ENCODE results near the gene NAPA. TPM values are rescaled to one million over a fixed set of nuclear protein-coding genes. Genes with fewer than 3 reads are reported as not detected.

Gene NAPA
- total RNA-seq, 1 experiment from 2014 or later = 61.3 TPM

- CTCF ChIA-PET = interaction anchor here (0.7 to 4.4 kb wide), 4 partner anchors 34 to 217 kb away, joined by 3 to 94 read pairs (median 11); partner anchors contain the start of gene NAPA
- Mint-ChIP-seq H3K27ac (no peak overlapping the region), H3K27me3 (ENCODE audit: low read depth) (peaks cover 9% of the 10 kb centered on the region), H3K36me3 (no peaks in the 10 kb centered on the region), H3K9me3 (no peaks in the 10 kb centered on the region), H3K4me3 (no peak overlapping the region), H3K4me1 (peaks cover 20% of the 10 kb centered on the region)
- DNase-seq (ENCODE audit: low spot score) = no peak
- TF ChIP-seq NFYB (CRISPR knock-in tag; conservative IDR thresholded peaks at IDR 0.05; ENCODE audit: low read depth) (no peak), FOXP1 (CRISPR knock-in tag; IDR thresholded peaks at IDR 0.05; ENCODE audit: borderline replicate concordance) (no peak), JUN (CRISPR knock-in tag; IDR thresholded peaks at IDR 0.05) (no peak), ZNF317 (CRISPR knock-in tag; IDR thresholded peaks at IDR 0.05; ENCODE audit: borderline replicate concordance, low read depth) (no peak), ATF3 (CRISPR knock-in tag; conservative IDR thresholded peaks at IDR 0.05) (no peak), ARID4B (CRISPR knock-in tag; IDR thresholded peaks at IDR 0.05; ENCODE audit: borderline replicate concordance) (no peak), NFATC4 (CRISPR knock-in tag; IDR thresholded peaks at IDR 0.05) (no peak), SMAD3 (CRISPR knock-in tag; IDR thresholded peaks at IDR 0.05; ENCODE audit: borderline replicate concordance) (no peak), NR2C2 (CRISPR knock-in tag; IDR thresholded peaks at IDR 0.05) (no peak), CREB1 (CRISPR knock-in tag; IDR thresholded peaks at IDR 0.05) (no peak)
- TF ChIP-seq, protein P1, sequence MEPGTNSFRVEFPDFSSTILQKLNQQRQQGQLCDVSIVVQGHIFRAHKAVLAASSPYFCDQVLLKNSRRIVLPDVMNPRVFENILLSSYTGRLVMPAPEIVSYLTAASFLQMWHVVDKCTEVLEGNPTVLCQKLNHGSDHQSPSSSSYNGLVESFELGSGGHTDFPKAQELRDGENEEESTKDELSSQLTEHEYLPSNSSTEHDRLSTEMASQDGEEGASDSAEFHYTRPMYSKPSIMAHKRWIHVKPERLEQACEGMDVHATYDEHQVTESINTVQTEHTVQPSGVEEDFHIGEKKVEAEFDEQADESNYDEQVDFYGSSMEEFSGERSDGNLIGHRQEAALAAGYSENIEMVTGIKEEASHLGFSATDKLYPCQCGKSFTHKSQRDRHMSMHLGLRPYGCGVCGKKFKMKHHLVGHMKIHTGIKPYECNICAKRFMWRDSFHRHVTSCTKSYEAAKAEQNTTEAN (CRISPR knock-in tag; IDR thresholded peaks at IDR 0.05) = no peak
- TF ChIP-seq, protein P2, sequence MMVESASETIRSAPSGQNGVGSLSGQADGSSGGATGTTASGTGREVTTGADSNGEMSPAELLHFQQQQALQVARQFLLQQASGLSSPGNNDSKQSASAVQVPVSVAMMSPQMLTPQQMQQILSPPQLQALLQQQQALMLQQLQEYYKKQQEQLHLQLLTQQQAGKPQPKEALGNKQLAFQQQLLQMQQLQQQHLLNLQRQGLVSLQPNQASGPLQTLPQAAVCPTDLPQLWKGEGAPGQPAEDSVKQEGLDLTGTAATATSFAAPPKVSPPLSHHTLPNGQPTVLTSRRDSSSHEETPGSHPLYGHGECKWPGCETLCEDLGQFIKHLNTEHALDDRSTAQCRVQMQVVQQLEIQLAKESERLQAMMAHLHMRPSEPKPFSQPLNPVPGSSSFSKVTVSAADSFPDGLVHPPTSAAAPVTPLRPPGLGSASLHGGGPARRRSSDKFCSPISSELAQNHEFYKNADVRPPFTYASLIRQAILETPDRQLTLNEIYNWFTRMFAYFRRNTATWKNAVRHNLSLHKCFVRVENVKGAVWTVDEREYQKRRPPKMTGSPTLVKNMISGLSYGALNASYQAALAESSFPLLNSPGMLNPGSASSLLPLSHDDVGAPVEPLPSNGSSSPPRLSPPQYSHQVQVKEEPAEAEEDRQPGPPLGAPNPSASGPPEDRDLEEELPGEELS (CRISPR knock-in tag; IDR thresholded peaks at IDR 0.05) = no peak
- TF ChIP-seq, protein P3, sequence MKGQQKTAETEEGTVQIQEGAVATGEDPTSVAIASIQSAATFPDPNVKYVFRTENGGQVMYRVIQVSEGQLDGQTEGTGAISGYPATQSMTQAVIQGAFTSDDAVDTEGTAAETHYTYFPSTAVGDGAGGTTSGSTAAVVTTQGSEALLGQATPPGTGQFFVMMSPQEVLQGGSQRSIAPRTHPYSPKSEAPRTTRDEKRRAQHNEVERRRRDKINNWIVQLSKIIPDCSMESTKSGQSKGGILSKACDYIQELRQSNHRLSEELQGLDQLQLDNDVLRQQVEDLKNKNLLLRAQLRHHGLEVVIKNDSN (CRISPR knock-in tag; IDR thresholded peaks at IDR 0.05) = no peak
- no peak for ATAC-seq
- POLR2A ChIA-PET = interaction anchor here (0.7 kb wide), 1 partner anchor 70 kb away, joined by 4 read pairs; no protein-coding TSS in a partner anchor
Observed at GRCh38 chr19:47481460-47482052, 33.3 kb downstream of the NAPA start.

DNA sequence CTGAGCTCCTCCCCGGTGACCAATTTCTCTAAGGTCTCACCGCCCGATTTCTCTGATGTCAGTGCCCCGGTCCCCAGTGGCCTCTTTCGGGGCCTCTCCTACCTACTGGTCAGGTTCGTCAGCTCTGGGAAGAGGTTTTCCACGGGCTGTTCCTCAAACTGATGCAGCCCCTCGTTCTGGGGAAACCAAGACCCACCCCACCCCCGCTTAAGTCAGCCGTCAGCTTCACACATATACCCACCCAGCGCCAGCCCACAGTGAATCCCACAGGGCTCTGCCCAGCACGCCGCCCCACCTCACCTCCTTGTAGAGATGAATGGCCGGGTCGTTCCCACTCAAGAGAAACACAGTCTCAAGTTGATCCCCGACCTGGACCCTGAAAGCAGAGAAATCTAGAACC lies 34.2 kb downstream of the NAPA start:
- no peaks in the 10 kb centered on the region for H3K36me3 Mint-ChIP-seq
- H3K4me1 Mint-ChIP-seq = peaks cover 20% of the 10 kb centered on the region
- H3K4me3 Mint-ChIP-seq = peak overlapping the region; percentile 72
- DNase-seq (ENCODE audit: low spot score) (no peak), ATAC-seq (no peak)
- no peaks in the 10 kb centered on the region for H3K9me3 Mint-ChIP-seq
- peaks cover 9% of the 10 kb centered on the region for H3K27me3 Mint-ChIP-seq (ENCODE audit: low read depth)
- no peak overlapping the region for H3K27ac Mint-ChIP-seq
- ChIA-PET POLR2A (interaction anchor here (1.6 kb wide), 1 partner anchor 33 kb away, joined by 5 read pairs; no protein-coding TSS in a partner anchor), CTCF (interaction anchor here (0.9 to 2.8 kb wide), 11 partner anchors 13 to 233 kb away, joined by 3 to 35 read pairs (median 8); partner anchors contain the start of genes EHD2, MEIS3 and NAPA)
- TF ChIP-seq CREB1 (CRISPR knock-in tag; IDR thresholded peaks at IDR 0.05) = no peak
- no peak for TF ChIP-seq MXD4 (CRISPR knock-in tag; IDR thresholded peaks at IDR 0.05; ENCODE audit: borderline replicate concordance)
- no peak for TF ChIP-seq CBFB (CRISPR knock-in tag; IDR thresholded peaks at IDR 0.05; ENCODE audit: low read depth)
- no peak for TF ChIP-seq CREM (CRISPR knock-in tag; IDR thresholded peaks at IDR 0.05)
- TF ChIP-seq SP1 (CRISPR knock-in tag; conservative IDR thresholded peaks at IDR 0.05) = no peak
- no peak for TF ChIP-seq ZNF317 (CRISPR knock-in tag; IDR thresholded peaks at IDR 0.05; ENCODE audit: borderline replicate concordance, low read depth)
- TF ChIP-seq AR (CRISPR knock-in tag; IDR thresholded peaks at IDR 0.05) = no peak
- TF ChIP-seq ZMAT4 (CRISPR knock-in tag; IDR thresholded peaks at IDR 0.05) = no peak
- TF ChIP-seq FOXJ3 (CRISPR knock-in tag; IDR thresholded peaks at IDR 0.05; ENCODE audit: borderline replicate concordance) = no peak
- TF ChIP-seq IRF2 (CRISPR knock-in tag; IDR thresholded peaks at IDR 0.05; ENCODE audit: borderline replicate concordance, low read depth) = no peak
- TF ChIP-seq GABPB1 (CRISPR knock-in tag; IDR thresholded peaks at IDR 0.05) = no peak
